ENCODE results near the gene RETREG1. TPM values are rescaled to one million over a fixed set of nuclear protein-coding genes. Genes with fewer than 3 reads are reported as not detected.

Gene RETREG1
- total RNA-seq, 1 donor from 2014 or later = 269 TPM

GRCh38 chr5:16563686-16564085 is 53.1 kb downstream of the RETREG1 start:
- Histone ChIP-seq H3K4me3 (no peak overlapping the region), H3K9me3 (replicated peaks) (no peaks in the 10 kb centered on the region)

GRCh38 chr5:16561660-16562059 is 55.1 kb downstream of the RETREG1 start:
- intact Hi-C loops (cut with micrococcal nuclease) = no loop called here
- no peaks in the 10 kb centered on the region for H3K36me3 ChIP-seq
- TF ChIP-seq CTCF (IDR thresholded peaks at IDR 0.05; ENCODE audit: borderline replicate concordance) = no peak
- DNase-seq = no peak
- no peaks in the 10 kb centered on the region for H3K9me3 ChIP-seq (replicated peaks)
- H3K27ac ChIP-seq (replicated peaks) = no peak overlapping the region
- H3K27me3 ChIP-seq (ENCODE audit: low read depth) = no peaks in the 10 kb centered on the region
- no peak overlapping the region for H3K4me3 ChIP-seq
- peaks cover 24% of the 10 kb centered on the region for H3K4me1 ChIP-seq

More at GRCh38 chr5:16563686-16564085, 53.1 kb downstream of the RETREG1 start:
- Histone ChIP-seq H3K4me1 (peaks cover 29% of the 10 kb centered on the region), H3K27me3 (ENCODE audit: low read depth) (no peaks in the 10 kb centered on the region), H3K27ac (replicated peaks) (no peak overlapping the region), H3K36me3 (no peaks in the 10 kb centered on the region)
- TF ChIP-seq CTCF (IDR thresholded peaks at IDR 0.05; ENCODE audit: borderline replicate concordance) = no peak
- intact Hi-C loops (cut with micrococcal nuclease) = no loop called here
- DNase-seq = no peak

DNA sequence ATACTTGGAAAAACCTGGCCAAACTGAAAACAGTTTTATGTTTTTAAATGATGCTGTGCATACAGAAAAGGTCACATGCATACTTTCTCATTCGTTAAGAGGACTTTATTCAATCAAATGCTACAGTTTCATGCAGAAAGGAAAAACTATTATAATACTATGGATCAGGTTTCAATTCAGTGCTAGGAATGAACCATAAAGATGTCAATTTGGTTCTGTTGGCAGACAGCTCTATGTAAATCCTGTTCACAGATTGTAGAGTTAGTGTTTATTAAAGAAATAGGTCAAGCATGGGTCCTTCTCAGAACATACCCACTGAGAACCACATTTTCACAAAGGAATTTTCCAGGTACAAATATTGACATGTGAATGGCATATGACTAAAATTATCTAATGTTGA is 57.1 kb downstream of the RETREG1 start:
- no peak overlapping the region for H3K27ac ChIP-seq (replicated peaks)
- TF ChIP-seq CTCF (IDR thresholded peaks at IDR 0.05; ENCODE audit: borderline replicate concordance) = no peak

DNA sequence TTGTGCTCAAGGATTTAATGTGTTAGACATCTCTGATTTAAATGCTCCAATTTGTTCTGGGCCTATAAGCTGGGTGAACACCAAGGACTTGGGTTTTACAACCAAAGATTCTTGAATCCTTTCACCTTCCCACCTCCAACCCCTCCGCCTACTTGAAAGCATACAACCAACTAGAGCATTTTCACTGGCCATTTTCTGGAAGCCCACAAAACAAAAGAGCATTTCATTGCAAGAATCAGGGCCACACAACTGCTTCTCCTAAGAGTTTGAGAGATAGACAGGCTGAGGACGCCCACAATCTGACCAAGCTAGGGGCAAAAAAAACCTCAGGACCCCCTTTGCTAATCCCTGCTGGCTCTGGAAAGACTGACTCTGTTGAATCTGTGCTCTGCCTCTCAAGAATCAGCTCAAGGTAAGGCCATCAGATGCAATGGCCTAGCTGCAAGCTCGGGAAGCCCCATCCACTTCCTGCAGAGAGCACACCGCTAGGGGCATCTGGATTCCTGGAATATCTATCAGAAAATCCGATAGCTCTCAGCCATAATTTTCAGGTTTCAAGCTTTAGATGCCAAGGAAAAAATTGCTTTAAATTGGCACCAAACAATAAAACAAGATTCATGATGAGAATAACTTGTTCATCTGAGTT is 57.7 kb downstream of the RETREG1 start:
- Histone ChIP-seq H3K9me3 (replicated peaks) (no peaks in the 10 kb centered on the region), H3K4me3 (no peak overlapping the region), H3K27me3 (ENCODE audit: low read depth) (no peaks in the 10 kb centered on the region), H3K36me3 (no peaks in the 10 kb centered on the region), H3K27ac (replicated peaks) (no peak overlapping the region), H3K4me1 (peaks cover 2% of the 10 kb centered on the region)
- intact Hi-C loops (cut with micrococcal nuclease) = no loop called here
- TF ChIP-seq CTCF (IDR thresholded peaks at IDR 0.05; ENCODE audit: borderline replicate concordance) = no peak
- DNase-seq = no peak

More for the DNA sequence above, 57.1 kb downstream of the RETREG1 start:
- Histone ChIP-seq H3K4me1 (peaks cover 8% of the 10 kb centered on the region), H3K4me3 (no peak overlapping the region), H3K27me3 (ENCODE audit: low read depth) (no peaks in the 10 kb centered on the region), H3K9me3 (replicated peaks) (no peaks in the 10 kb centered on the region), H3K36me3 (no peaks in the 10 kb centered on the region)
- intact Hi-C loops (cut with micrococcal nuclease) = no loop called here
- no peak for DNase-seq

DNA sequence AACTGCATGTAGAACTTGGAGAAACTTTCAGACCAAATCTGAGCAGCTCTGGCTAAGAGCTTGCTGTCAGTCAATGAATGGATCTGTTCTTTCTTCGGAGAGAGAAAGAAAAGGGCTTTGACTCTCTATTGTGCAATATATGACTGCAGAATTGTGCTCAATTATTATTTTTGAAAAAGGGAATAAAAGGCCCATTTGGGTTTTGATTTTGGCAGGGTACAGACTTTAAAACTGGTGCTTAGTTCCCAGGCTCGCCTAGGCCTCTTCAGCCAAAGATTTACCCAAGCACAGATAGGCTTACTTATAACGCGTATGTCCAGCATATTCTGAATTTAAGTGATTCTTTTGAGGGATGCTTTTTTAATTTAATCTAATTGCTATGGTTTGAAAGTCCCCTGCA is 59.3 kb downstream of the RETREG1 start:
- Histone ChIP-seq H3K9me3 (replicated peaks) (no peaks in the 10 kb centered on the region), H3K27ac (replicated peaks) (peak overlapping the region; percentile 17), H3K27me3 (ENCODE audit: low read depth) (no peaks in the 10 kb centered on the region), H3K36me3 (no peaks in the 10 kb centered on the region), H3K4me1 (peaks cover 6% of the 10 kb centered on the region), H3K4me3 (no peak overlapping the region)
- DNase-seq = no peak
- intact Hi-C loops (cut with micrococcal nuclease) = no loop called here
- no peak for TF ChIP-seq CTCF (IDR thresholded peaks at IDR 0.05; ENCODE audit: borderline replicate concordance)
